Measurements from ENCODE around the gene RANBP9. TPM values are rescaled to one million over a fixed set of nuclear protein-coding genes. Genes with fewer than 3 reads are reported as not detected.
A peak's percentile ranks its signal among the peaks of the same experiment; 100 is the strongest.

RANBP9 gene
- total RNA-seq, 1 donor from 2014 or later, result 40.4 TPM

DNA sequence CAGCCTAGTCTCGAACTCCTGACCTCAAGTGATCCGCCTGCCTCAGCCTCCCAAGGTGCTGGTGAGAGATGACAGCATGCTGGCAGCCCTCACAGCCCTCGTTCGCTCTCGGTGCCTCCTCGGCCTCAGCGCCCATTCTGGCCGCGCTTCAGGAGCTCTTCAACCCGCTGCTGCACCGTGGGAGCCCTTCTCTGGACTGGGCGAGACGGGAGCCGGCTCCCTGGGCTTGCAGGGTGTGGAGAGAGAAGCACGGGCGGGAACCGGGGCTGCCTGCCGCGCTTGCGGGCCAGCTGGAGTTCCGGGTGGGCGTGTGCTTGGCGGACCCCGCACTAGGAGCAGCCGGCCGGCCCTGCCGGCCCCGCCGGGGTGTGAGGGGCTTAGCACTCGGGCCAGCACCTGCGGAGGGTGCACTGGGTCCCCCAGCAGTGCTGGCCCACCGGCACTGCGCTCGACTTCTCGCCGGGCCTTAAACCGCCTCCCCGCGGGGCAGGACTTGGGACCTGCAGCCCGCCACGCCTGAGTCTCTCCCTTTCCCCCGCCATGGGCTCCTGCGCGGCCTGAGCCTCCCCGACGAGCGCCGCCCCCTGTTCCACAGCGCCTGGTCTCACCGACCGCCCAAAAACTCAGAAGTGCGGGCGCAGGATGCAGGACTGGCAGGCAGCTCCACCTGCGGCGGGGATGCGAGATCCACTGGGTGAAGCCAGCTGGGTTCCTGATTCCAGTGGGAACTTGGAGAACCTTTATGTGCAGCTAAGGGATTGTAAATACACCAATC, 31.5 kb upstream of the RANBP9 start:
- no peak for DNase-seq (ENCODE audit: extremely low spot score, unreplicated experiment)
- no peak for TF ChIP-seq CTCF (conservative IDR thresholded peaks at IDR 0.05)
- H3K27me3 Mint-ChIP-seq, result no peaks in the 10 kb centered on the region
- no peaks in the 10 kb centered on the region for H3K36me3 Mint-ChIP-seq
- no peak overlapping the region for H3K4me3 Mint-ChIP-seq
- peaks cover 5% of the 10 kb centered on the region for H3K9me3 Mint-ChIP-seq
- H3K4me1 Mint-ChIP-seq (ENCODE audit: unreplicated experiment), result no peaks in the 10 kb centered on the region
- no peak overlapping the region for H3K27ac Mint-ChIP-seq

DNA sequence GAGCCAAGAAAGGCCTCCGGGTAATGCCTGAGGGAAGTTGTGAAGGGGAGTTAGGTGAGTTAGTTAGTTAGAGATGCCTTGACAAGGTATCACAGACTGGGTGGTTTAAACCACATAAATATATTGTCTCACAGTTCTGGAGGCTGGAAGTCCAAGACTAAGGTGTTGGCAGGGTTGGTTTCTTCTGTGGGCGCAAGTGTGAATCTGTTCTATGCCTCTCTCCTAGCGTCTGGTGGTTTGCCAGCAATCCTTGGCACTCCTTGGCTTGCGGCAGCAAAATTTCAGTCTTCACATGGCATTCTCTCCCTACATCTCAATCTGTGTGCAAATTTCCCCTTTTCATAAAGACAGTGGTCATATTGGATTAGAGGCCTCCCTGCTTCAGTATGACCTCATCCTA, 29.7 kb upstream of the RANBP9 start:
- H3K4me3 Mint-ChIP-seq, result no peak overlapping the region
- H3K27ac Mint-ChIP-seq, result no peak overlapping the region
- H3K36me3 Mint-ChIP-seq, result no peaks in the 10 kb centered on the region
- no peaks in the 10 kb centered on the region for H3K4me1 Mint-ChIP-seq (ENCODE audit: unreplicated experiment)
- H3K27me3 Mint-ChIP-seq, result no peaks in the 10 kb centered on the region
- H3K9me3 Mint-ChIP-seq, result peaks cover 5% of the 10 kb centered on the region
- DNase-seq (ENCODE audit: extremely low spot score, unreplicated experiment), result no peak
- TF ChIP-seq CTCF (conservative IDR thresholded peaks at IDR 0.05), result no peak

DNA sequence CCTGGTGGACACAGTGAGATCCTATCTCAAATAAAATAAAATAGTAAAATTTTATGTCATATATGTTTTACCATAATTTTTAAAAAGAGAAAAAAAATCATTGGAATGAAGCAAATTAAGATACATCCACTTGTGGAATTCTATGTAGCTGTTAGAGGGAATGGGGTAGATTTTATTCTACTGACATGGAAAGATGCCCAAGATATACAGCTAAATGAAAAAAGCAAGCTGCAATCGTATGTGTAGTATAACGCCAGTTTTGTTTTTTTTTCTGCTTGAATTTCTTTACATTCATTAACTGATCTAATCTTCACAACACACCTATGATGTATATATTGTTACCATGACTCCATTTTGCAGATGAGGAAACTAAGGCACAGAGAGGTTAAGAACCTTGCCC, 23.4 kb upstream of the RANBP9 start:
- no peaks in the 10 kb centered on the region for H3K4me1 Mint-ChIP-seq (ENCODE audit: unreplicated experiment)
- H3K27ac Mint-ChIP-seq, result no peak overlapping the region
- no peaks in the 10 kb centered on the region for H3K27me3 Mint-ChIP-seq
- no peak for TF ChIP-seq CTCF (conservative IDR thresholded peaks at IDR 0.05)
- no peak for DNase-seq (ENCODE audit: extremely low spot score, unreplicated experiment)
- H3K36me3 Mint-ChIP-seq, result no peaks in the 10 kb centered on the region
- no peaks in the 10 kb centered on the region for H3K9me3 Mint-ChIP-seq
- no peak overlapping the region for H3K4me3 Mint-ChIP-seq

DNA sequence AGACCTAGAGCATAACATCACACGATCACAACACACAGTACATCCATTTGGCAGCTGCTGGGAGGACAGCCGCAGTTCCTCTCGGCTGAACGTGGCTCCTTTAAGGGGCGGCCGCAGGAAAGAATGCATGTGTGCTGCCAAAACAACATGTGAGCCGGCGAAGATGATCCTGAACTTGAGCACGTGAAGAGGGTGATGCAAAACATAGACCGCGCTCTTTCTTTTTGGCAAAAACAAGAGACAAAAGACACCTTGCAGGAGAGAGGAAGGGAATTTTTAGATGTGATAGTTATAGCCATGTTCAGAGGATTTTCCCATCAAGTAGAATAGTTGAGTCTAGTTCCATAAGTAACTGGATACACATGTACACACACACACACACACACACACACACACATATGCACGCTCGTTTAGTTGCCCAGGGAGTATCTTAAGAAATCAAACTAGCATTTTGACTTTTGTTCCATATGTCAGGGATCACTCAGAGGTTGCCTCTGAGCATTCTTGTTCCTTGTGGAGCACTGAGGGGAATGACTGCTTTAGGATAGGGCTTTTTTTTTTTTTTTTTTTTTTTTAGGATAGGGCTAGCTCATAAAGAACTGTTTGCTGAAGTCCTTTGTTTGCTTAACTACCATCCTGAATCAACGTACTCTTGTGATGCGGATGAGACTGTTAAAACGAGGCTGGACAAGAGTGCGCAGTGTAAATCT, 21.7 kb upstream of the RANBP9 start:
- no peak for DNase-seq (ENCODE audit: extremely low spot score, unreplicated experiment)
- H3K27ac Mint-ChIP-seq, result no peak overlapping the region
- no peaks in the 10 kb centered on the region for H3K4me1 Mint-ChIP-seq (ENCODE audit: unreplicated experiment)

DNA sequence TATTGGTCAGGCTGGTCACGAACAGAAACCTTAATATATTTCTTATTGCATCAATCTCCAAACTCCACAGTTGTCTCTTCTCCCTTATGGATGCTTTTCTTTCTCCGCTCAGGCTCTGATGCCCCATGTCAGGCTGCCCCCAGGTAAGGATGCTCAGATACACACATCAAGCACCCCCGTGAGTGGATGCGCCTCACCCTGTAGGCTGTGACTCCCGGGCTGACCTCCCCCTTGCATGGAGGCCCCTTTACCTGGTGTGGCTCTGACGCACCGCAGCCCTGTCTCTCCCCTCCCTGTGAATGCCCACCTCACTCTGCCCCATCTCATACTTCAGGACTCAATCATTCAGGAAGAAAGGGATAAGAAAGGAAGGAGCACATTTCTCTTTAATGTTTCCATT, 19.1 kb upstream of the RANBP9 start:
- TF ChIP-seq CTCF (conservative IDR thresholded peaks at IDR 0.05), result no peak
- Mint-ChIP-seq H3K27me3 (no peaks in the 10 kb centered on the region), H3K4me1 (ENCODE audit: unreplicated experiment) (no peaks in the 10 kb centered on the region)

More for the DNA sequence above, 21.7 kb upstream of the RANBP9 start:
- H3K36me3 Mint-ChIP-seq, result no peaks in the 10 kb centered on the region
- H3K4me3 Mint-ChIP-seq, result peak overlapping the region; percentile 33
- no peaks in the 10 kb centered on the region for H3K9me3 Mint-ChIP-seq
- H3K27me3 Mint-ChIP-seq, result no peaks in the 10 kb centered on the region
- TF ChIP-seq CTCF (conservative IDR thresholded peaks at IDR 0.05), result no peak

More for the DNA sequence above, 19.1 kb upstream of the RANBP9 start:
- no peak overlapping the region for H3K27ac Mint-ChIP-seq
- no peak overlapping the region for H3K4me3 Mint-ChIP-seq
- peak; percentile 11 for DNase-seq (ENCODE audit: extremely low spot score, unreplicated experiment)
- H3K36me3 Mint-ChIP-seq, result no peaks in the 10 kb centered on the region
- H3K9me3 Mint-ChIP-seq, result no peaks in the 10 kb centered on the region
